ENCODE data around the gene ZNF524.

Gene ZNF524

GRCh38 chr19:55602104-55603001, 2.3 kb downstream of the ZNF524 start:
- no peak overlapping the region for H3K4me3 ChIP-seq (ENCODE audit: low read depth, low read length)
- no peak for DNase-seq (ENCODE audit: low read depth)
- TF ChIP-seq CTCF (IDR thresholded peaks at IDR 0.05; ENCODE audit: control insufficient read depth, extremely low read depth, insufficient read depth): no peak

- DNase-seq (ENCODE audit: low read depth): no peak
- no peak overlapping the region for H3K4me3 ChIP-seq (ENCODE audit: low read depth, low read length)
- no peak for TF ChIP-seq CTCF (IDR thresholded peaks at IDR 0.05; ENCODE audit: control insufficient read depth, extremely low read depth, insufficient read depth)
These were observed 3.0 kb downstream of the ZNF524 start for GRCh38 chr19:55603115-55603514.

- no peak overlapping the region for H3K4me3 ChIP-seq (ENCODE audit: low read depth, low read length)
- no peak for TF ChIP-seq CTCF (IDR thresholded peaks at IDR 0.05; ENCODE audit: control insufficient read depth, extremely low read depth, insufficient read depth)
- DNase-seq (ENCODE audit: low read depth): no peak
These were observed 3.6 kb downstream of the ZNF524 start for GRCh38 chr19:55603581-55604292.

GRCh38 chr19:55605207-55605636, 5.1 kb downstream of the ZNF524 start:
- H3K4me3 ChIP-seq (ENCODE audit: low read depth, low read length): peak overlapping the region; percentile 96
- no peak for TF ChIP-seq CTCF (IDR thresholded peaks at IDR 0.05; ENCODE audit: control insufficient read depth, extremely low read depth, insufficient read depth)
- peak; percentile 81 for DNase-seq (ENCODE audit: low read depth)

GRCh38 chr19:55605637-55606470, 5.8 kb downstream of the ZNF524 start, which contains the start of gene ZNF865:
Gene ZNF865 (plus strand): TSS chr19:55605647. CDS start chr19:55613619, 7,972 bp downstream.
- DNase-seq (ENCODE audit: low read depth): peak; percentile 40
- H3K4me3 ChIP-seq (ENCODE audit: low read depth, low read length): peak within 1 kb of the TSS; percentile 96
- TF ChIP-seq CTCF (IDR thresholded peaks at IDR 0.05; ENCODE audit: control insufficient read depth, extremely low read depth, insufficient read depth): peak; percentile 90

- peak overlapping the region; percentile 96 for H3K4me3 ChIP-seq (ENCODE audit: low read depth, low read length)
- no peak for TF ChIP-seq CTCF (IDR thresholded peaks at IDR 0.05; ENCODE audit: control insufficient read depth, extremely low read depth, insufficient read depth)
- no peak for DNase-seq (ENCODE audit: low read depth)
These were observed 6.3 kb downstream of the ZNF524 start for GRCh38 chr19:55606471-55606787.

All from LNCaP clone FGC (cell line).